Stimulated activated CD8-positive, alpha-beta memory T cell treated with anti-CD3 and anti-CD28 coated beads, Interleukin-2, amount 100 ng/mL, for 1 hour (primary cell): ENCODE data around the gene RIC8B.

Source experiments
- DNase-seq, 2 donors: peaks; one replicate each; pipeline ENCODE4 v3.0.0-alpha.2; 2020; ENCODE audit warnings: low read depth in 2 of 2

The RIC8B gene

DNA sequence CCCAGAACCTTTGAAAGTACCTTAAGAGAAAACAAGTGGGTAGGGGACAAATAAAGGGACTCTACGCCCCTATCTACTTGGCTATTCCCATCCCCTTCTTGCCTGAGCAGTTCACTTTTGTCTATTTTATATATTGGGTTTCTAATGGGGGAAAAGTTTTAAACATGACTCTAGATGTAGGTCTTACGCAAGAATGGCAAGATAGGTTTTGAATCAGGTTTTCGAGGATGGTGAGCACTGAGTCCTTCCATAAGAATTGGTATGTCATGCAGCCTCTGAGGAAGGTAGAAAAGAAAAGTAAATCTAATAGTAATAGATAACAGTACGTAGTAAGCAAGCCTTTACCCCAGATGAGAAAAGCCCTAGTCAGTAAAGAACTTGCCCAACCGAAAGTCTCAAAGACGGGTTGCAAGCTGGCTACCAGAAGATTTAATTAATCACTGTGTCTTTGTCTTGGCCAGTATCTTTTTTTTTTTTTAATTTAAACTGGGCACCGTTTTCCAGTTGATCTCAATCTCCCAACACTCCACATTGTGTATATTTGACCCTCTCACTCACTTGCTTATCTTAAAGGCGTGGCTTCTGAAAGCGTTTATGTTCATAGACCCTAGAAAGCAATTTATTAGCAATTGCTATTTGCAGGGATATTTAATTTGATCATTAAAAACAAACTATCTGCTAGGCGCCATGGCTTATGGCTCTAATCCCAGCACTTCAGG lies 94.7 kb downstream of the RIC8B start:
- no peak for DNase-seq

GRCh38 chr12:106870116-106870515 lies 95.6 kb downstream of the RIC8B start:
- DNase-seq: no peak

- DNase-seq: no peak
Observed at GRCh38 chr12:106871477-106871876, 97.0 kb downstream of the RIC8B start.

DNA sequence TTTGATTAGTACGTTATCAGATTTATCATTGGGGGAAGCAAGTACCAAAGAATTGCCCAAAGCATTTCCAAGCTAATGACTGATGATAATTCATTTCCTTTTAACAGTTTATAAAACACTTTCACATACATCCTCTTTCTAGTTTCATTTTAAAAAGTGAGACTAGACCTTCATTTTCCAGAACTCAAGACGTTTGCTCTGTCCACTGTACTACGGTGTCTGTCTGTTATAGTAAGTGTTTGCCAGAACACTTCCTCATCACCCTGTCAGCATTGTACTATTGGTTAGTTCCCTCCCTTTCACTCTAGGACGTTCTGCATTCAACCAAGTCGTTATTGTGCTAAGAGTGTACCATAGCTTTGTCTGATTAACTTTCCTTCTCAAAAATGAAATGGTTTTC lies 99.5 kb downstream of the RIC8B start:
- DNase-seq: no peak

DNA sequence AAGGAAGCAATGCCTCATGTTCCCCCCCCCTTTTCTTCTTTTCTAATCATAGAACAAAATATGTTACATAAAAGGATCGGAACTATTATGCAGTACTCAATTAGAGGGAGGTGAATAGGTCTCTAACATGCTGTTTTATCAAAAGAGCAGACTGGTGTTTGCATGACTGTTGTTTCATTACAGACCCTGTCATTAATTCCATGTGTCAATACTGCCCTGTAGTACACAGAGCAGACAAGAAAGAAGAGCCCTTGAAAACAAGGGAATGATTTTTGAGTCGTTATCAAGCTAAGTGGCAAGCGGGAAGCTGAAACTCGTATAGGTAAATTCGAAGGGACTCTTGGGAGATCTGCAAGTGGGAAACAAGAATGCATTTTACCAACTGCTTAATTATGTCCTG lies 104.3 kb downstream of the RIC8B start:
- no peak for DNase-seq

DNA sequence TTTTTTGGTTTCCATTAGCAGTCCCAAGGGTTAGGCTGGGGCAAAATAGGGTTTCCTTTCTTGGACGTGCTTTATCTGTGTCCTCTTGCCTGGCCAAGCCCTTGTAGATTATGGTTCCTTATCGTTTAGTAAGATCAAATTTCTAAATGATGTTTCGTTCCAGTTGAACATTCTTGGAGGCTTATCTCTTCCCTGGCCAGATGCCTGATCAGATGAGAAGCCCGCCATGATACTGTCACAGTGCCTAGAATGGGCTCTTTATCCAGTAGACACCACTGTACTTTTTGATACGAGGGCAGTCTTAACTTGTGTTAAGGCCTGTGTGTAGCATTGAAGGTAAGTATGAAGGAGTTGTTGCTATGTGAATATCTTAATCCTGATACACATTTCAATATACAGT lies 105.1 kb downstream of the RIC8B start:
- DNase-seq: no peak

DNA sequence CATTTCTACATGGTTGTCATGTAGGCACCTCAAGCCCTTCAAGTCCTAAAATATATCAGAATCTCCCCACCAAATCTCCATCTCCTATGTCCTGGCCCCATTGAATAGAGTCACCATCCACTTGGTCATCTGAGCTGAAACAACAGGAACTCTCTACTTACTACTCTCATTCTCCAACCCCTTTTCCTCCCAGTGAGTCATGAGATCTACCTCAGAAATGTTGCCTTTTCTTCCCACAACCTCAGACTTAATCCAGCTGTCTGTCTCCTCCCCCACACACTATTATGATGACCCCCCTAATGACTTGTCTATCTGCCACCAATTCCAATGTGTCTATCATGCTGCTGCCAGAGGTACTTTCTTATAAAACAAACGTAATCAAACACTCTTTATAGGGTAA lies 108.9 kb downstream of the RIC8B start:
- DNase-seq: no peak

- no peak for DNase-seq
Observed at GRCh38 chr12:106885026-106885425, 110.5 kb downstream of the RIC8B start.

DNA sequence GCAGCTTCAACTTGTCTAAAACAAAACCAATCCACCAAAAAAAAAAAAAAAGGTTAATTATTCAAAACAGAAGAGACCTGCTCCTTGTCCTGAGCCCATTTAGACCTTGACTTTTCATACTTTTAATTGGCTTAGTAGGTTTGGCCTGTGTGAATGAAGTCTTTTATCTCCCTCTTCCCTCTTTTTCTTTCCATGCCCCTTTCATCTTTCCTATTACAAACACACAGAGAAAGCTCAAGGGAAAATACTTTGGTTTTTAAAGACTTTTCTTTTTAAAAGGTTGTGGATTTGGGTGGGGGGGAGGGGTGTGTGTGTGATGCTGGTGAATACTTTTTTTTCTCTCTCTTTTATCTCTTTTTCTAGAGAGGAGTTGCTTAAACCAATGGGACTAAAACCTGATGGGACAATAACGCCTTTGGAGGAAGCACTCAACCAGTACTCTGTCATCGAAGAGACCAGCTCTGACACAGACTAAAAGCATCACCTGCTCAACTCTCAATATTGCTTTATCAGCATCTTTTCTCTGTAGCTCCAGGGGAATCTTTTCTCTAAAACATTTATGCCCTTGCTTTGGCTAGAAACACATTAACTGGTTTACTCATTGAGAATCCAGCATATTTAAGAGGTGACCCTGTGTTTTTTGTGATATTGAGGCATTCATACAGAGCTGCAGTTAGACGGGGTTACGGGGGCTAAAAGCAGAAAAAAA lies 111.2 kb downstream of the RIC8B start:
- DNase-seq: no peak

DNA sequence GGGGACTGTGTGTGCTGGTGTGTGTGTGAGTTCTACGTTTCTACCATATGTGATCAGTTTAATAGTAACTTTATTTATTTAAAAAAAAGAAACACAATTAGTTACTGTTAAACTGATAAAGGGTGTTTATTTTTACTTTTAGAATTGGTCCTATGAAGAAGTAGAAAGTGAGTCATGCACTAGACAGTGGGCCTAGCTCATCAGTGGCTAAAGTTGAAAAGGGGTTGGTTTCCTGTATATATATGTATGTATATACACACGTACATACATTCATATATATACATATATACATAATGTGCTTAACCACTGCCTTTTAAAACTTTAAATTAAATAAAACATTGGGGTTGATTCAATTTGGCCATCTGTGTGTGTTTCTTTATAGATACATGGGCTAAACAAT lies 112.5 kb downstream of the RIC8B start:
- no peak for DNase-seq

GRCh38 chr12:106888348-106888970 lies 114.0 kb downstream of the RIC8B start:
- no peak for DNase-seq

- no peak for DNase-seq
Observed at GRCh38 chr12:106889326-106889725, 114.8 kb downstream of the RIC8B start.

DNA sequence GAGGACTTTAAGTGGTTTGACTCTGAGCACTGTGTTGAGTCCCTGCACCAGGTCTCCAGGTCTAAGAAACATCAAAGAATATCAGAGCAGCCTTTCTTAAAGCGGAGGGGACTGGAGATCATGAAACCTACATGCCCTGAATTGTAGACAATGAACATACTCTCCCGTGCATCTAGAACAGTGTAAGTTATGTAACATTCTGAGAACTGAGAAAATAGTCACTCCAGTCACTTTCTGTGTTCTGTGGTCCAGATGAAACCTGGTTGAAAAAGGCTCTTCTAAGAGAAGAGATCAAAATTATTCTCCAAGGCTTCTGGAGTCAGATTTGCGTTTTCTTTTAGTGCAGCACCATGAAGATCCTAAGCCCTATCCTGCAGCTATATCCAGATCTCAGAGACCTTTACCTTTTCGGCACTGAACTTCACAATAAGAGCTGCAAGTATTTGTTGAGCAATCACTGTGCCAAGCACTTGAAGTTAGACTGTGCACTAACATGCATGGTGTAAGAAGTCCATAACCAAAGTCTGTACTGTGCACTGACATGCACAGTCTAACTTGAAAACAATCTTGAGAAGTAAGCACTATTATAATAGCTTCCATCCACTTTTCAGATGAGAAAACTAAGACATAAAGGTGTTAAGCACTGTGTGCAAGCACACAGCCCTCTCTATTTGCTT lies 115.6 kb downstream of the RIC8B start:
- no peak for DNase-seq

- no peak for DNase-seq
Observed at GRCh38 chr12:106892075-106892474, 117.6 kb downstream of the RIC8B start.

DNA sequence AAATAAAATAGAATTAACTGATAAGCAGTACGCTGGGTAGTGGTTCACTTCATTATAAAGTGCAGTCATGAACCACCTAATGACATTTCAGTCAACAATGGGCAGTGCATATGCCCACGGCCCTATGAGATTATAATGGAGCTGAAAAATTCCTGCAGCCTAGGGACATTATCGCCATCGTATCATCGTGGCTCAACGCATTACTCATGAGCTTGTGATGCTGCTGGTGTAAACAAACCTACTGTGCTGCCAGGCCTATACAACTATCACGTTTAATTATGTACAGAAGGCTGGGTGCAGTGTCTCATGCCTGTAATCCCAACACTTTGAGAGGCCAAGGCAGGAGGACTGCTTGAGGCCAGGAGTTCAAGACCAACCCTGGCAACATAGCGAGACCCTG lies 119.0 kb downstream of the RIC8B start:
- DNase-seq: no peak

DNA sequence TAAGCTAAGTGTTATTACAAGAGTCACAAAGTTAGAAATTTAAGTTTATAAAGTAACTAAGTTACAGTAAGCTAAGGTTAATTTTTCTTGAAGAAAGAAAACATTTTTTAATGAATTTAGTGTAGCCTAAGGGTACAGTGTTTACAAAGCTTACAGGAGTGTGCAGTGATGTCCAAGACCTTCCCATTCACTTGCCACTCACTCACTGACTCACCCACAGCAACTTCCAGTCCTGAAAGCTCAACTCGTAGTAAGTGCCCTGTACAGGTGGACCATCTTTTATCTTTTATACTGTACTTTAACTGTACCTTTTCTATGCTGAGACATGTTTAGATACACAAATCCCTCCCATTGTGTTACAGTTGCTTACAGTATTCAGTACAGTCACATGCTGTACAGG lies 120.3 kb downstream of the RIC8B start:
- no peak for DNase-seq

DNA sequence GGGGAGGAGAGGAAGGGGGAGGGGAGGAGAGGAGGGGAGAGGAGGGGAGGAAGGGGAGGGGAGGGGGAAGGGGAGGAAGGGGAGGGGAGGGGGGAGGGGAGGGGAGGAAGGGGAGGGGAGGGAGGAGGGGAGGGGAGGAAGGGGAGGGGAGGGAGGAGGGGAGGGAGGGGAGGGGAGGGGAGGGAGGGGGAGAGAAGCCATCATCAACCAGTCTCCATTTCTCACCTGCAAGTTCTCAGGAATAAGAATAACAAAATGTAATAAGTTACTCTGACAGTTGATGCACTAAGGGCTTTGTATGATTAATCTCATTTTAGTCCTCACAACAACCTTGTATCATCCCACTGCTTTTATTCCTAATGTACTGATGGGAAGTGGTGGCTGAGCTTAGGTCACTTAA lies 122.1 kb downstream of the RIC8B start:
- no peak for DNase-seq

- no peak for DNase-seq
Observed at GRCh38 chr12:106897082-106897481, 122.6 kb downstream of the RIC8B start.

GRCh38 chr12:106897981-106898901 lies 123.8 kb downstream of the RIC8B start:
- no peak for DNase-seq

DNA sequence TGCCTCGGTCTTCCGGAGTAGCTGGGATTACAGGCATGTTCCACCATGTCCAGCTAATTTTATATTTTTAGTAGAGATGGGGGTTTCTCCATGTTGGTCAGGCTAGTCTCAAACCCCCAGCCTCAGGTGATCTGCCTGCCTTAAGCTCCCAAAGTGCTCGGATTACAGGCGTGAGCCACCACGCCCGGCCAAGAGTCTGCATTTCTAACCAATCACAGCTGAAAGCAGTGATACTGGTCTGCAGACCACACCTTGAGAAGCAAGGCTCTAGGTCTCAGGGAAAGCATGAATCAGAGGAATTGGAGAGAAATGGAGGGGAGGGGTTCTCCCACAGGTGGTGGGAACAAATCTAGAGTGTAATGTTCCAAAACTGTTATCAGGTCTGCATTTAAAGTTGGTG lies 126.1 kb downstream of the RIC8B start:
- DNase-seq: no peak

GRCh38 chr12:106901276-106901675 lies 126.8 kb downstream of the RIC8B start:
- DNase-seq: no peak

DNA sequence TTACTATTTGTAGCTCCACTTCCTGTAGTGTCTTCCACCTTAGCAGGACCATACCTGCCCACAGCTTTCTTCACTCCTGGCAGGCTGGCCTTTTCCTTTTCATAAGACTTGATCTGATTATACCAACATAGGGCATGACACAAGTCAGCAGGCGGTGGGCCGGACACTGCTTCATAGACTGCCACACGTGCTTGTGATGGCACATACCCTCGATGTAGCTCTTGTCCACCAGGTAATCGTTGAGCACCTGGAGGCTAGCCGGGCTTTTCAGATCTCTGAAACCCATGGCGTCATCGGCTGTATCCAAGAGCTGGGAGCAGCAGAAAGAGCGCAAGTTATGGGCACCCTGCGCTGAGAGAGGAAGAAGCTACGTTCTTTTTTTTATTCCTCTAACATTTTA lies 127.6 kb downstream of the RIC8B start:
- no peak for DNase-seq
